GM12878 (cell line): ENCODE measurements around the gene CCR5AS.

Source experiments
- EZH2 ChIP-seq: IDR thresholded peaks from 2 replicates; pipeline ENCODE4 v1.6.1; 2012; ENCODE audit warnings: low read depth, mild to moderate bottlenecking, control low read depth, inconsistent platforms, low read length, borderline replicate concordance; ENCODE audit not compliant: control insufficient read depth
- TF ChIP-seq, protein P1 (sequence below): fragments of 450-650 bp; IDR thresholded peaks from 2 replicates; pipeline ENCODE4 v1.6.1; 2018; ENCODE audit warnings: mild to moderate bottlenecking, low read depth, moderate library complexity; ENCODE audit not compliant: partially characterized antibody
- TF ChIP-seq, protein P2 (sequence below): IDR thresholded peaks from 2 replicates; pipeline ENCODE4 v1.6.1; 2012; ENCODE audit warnings: low read length, inconsistent platforms
- TF ChIP-seq, protein P3 (sequence below): IDR thresholded peaks from 2 replicates; pipeline ENCODE4 v1.6.1; 2012; ENCODE audit warnings: mild to moderate bottlenecking, low read depth, low read length

The CCR5AS gene

DNA sequence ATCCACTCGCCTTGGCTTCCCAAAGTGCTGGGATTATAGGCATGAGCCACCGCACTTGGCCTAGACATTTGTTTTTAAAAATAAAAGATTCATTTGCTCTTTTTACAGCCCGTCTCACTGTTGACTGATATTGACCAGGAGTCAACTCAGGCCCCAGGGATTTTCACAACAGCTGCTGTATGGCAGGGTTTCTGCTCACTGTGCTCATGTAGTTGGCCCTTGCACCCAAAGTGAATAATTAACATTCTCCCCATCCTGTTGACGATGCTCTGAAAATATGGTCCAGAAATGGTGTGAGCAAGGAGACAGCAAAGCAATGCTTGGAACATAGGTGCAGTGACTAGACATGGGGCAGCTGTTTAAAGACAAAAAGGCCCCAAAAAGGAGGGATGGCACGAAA lies 39.1 kb downstream of the CCR5AS start (continued):
- TF ChIP-seq, protein P1, sequence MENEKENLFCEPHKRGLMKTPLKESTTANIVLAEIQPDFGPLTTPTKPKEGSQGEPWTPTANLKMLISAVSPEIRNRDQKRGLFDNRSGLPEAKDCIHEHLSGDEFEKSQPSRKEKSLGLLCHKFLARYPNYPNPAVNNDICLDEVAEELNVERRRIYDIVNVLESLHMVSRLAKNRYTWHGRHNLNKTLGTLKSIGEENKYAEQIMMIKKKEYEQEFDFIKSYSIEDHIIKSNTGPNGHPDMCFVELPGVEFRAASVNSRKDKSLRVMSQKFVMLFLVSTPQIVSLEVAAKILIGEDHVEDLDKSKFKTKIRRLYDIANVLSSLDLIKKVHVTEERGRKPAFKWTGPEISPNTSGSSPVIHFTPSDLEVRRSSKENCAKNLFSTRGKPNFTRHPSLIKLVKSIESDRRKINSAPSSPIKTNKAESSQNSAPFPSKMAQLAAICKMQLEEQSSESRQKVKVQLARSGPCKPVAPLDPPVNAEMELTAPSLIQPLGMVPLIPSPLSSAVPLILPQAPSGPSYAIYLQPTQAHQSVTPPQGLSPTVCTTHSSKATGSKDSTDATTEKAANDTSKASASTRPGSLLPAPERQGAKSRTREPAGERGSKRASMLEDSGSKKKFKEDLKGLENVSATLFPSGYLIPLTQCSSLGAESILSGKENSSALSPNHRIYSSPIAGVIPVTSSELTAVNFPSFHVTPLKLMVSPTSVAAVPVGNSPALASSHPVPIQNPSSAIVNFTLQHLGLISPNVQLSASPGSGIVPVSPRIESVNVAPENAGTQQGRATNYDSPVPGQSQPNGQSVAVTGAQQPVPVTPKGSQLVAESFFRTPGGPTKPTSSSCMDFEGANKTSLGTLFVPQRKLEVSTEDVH, result no peak
- no peak for TF ChIP-seq EZH2
- TF ChIP-seq, protein P2, sequence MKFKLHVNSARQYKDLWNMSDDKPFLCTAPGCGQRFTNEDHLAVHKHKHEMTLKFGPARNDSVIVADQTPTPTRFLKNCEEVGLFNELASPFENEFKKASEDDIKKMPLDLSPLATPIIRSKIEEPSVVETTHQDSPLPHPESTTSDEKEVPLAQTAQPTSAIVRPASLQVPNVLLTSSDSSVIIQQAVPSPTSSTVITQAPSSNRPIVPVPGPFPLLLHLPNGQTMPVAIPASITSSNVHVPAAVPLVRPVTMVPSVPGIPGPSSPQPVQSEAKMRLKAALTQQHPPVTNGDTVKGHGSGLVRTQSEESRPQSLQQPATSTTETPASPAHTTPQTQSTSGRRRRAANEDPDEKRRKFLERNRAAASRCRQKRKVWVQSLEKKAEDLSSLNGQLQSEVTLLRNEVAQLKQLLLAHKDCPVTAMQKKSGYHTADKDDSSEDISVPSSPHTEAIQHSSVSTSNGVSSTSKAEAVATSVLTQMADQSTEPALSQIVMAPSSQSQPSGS, result no peak
- TF ChIP-seq, protein P3, sequence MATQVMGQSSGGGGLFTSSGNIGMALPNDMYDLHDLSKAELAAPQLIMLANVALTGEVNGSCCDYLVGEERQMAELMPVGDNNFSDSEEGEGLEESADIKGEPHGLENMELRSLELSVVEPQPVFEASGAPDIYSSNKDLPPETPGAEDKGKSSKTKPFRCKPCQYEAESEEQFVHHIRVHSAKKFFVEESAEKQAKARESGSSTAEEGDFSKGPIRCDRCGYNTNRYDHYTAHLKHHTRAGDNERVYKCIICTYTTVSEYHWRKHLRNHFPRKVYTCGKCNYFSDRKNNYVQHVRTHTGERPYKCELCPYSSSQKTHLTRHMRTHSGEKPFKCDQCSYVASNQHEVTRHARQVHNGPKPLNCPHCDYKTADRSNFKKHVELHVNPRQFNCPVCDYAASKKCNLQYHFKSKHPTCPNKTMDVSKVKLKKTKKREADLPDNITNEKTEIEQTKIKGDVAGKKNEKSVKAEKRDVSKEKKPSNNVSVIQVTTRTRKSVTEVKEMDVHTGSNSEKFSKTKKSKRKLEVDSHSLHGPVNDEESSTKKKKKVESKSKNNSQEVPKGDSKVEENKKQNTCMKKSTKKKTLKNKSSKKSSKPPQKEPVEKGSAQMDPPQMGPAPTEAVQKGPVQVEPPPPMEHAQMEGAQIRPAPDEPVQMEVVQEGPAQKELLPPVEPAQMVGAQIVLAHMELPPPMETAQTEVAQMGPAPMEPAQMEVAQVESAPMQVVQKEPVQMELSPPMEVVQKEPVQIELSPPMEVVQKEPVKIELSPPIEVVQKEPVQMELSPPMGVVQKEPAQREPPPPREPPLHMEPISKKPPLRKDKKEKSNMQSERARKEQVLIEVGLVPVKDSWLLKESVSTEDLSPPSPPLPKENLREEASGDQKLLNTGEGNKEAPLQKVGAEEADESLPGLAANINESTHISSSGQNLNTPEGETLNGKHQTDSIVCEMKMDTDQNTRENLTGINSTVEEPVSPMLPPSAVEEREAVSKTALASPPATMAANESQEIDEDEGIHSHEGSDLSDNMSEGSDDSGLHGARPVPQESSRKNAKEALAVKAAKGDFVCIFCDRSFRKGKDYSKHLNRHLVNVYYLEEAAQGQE, result no peak
